ENCODE data around the gene HM13.

HM13 gene

DNA sequence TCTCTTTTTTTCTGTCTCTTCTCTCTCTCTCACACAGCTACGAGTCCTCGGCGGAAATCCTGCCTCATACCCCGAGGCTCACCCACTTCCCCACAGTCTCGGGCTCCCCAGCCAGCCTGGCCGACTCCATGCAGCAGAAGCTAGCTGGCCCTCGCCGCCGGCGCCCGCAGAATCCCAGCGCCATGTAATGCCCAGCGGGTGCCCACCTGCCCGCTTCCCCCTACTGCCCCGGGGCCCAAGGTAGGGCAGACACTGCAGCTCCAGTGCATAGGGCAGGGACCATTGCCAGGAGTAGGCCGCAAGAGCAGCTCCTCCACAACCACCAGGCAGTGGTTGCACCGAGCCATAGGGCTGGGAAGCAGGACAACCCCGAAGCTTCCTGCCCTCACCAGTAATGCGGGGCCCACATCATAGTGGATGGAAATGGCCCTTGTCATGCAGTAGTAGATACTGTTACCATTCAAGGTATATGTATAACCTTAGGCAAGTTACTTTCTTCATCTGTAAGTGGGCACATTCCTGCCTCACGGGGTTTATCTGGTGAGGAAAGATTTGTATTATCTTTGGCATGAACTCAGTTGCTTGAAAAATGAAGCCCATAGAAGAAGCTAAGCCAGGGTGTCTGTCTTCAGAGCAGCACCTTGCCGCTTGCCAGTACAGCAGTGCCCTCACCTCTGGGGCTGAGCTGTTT, 53.9 kb downstream of the HM13 start:
- H3K4me3 ChIP-seq (ENCODE audit: low read depth in 1 of 2, low read length in 1 of 2) = no peak overlapping the region
- H3K27me3 ChIP-seq = no peaks in the 10 kb centered on the region
- peaks cover 12 to 15% of the 10 kb centered on the region in 2 experiments for H3K4me1 ChIP-seq (ENCODE audit: control insufficient read depth in 1 of 2, insufficient read depth in 1 of 2, low read depth in 1 of 2, low read length in 1 of 2)
- H3K27ac ChIP-seq = peak overlapping the region; percentile 38
- H3K9me3 ChIP-seq = no peaks in the 10 kb centered on the region
- TF ChIP-seq, protein P1, sequence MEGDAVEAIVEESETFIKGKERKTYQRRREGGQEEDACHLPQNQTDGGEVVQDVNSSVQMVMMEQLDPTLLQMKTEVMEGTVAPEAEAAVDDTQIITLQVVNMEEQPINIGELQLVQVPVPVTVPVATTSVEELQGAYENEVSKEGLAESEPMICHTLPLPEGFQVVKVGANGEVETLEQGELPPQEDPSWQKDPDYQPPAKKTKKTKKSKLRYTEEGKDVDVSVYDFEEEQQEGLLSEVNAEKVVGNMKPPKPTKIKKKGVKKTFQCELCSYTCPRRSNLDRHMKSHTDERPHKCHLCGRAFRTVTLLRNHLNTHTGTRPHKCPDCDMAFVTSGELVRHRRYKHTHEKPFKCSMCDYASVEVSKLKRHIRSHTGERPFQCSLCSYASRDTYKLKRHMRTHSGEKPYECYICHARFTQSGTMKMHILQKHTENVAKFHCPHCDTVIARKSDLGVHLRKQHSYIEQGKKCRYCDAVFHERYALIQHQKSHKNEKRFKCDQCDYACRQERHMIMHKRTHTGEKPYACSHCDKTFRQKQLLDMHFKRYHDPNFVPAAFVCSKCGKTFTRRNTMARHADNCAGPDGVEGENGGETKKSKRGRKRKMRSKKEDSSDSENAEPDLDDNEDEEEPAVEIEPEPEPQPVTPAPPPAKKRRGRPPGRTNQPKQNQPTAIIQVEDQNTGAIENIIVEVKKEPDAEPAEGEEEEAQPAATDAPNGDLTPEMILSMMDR (IDR thresholded peaks at IDR 0.05) = no peak
- H3K36me3 ChIP-seq = peaks cover 73% of the 10 kb centered on the region

DNA sequence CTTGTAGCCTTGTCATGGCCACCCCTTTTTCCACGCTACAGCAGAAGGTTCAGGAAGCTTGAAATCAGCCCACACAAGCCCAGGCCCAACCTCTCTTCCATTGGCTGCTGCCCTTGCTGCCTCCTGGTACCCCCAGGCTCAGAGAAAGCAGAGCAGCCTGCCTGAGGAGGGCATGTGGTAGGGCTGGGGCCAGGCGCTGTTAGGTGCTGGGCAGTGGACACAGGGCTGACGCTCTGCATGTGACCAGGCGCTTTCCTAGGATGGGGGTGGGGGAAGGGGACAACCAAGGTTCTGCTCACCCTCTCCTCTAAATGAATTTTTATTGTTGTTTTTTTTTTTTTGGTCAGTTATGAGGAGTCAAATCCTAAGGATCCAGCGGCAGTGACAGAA, 54.5 kb downstream of the HM13 start:
- H3K4me1 ChIP-seq (ENCODE audit: control insufficient read depth in 1 of 2, insufficient read depth in 1 of 2, low read depth in 1 of 2, low read length in 1 of 2) = peaks cover 17 to 21% of the 10 kb centered on the region in 2 experiments
- TF ChIP-seq, protein P1 (IDR thresholded peaks at IDR 0.05) = no peak
- H3K27me3 ChIP-seq = no peaks in the 10 kb centered on the region
- peaks cover 67% of the 10 kb centered on the region for H3K36me3 ChIP-seq
- no peaks in the 10 kb centered on the region for H3K9me3 ChIP-seq
- H3K4me3 ChIP-seq (ENCODE audit: low read depth in 1 of 2, low read length in 1 of 2) = no peak overlapping the region
- H3K27ac ChIP-seq = peak overlapping the region; percentile 38

DNA sequence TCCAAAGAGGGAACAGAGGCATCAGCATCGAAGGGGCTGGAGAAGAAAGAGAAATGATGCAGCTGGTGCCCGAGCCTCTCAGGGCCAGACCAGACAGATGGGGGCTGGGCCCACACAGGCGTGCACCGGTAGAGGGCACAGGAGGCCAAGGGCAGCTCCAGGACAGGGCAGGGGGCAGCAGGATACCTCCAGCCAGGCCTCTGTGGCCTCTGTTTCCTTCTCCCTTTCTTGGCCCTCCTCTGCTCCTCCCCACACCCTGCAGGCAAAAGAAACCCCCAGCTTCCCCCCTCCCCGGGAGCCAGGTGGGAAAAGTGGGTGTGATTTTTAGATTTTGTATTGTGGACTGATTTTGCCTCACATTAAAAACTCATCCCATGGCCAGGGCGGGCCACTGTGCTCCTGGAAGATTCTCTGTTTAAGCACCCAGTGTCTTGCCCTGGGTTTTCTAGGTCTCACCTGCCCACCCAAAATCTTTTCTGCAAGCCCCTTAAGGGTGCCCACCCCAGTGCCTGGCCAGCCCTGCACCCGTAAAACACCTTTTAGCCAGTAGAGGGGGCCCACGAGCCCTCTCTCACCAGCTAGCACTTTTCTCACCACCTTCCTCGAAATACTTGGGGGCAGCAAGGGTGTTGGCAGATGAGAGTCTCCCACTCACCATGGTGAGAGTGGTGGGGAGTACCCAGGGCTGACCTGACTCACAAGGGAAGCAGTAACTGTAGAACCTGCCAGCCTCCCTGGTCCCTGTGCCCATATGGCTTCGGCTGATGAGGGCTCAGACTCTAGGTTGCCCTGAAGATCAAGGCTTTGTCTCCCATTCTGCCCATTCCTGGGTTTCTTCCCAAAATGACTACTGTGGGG, 55.1 kb downstream of the HM13 start:
- Histone ChIP-seq H3K27me3 (no peaks in the 10 kb centered on the region), H3K36me3 (peaks cover 61% of the 10 kb centered on the region), H3K27ac (peak overlapping the region; percentile 38), H3K9me3 (no peaks in the 10 kb centered on the region), H3K4me1 (ENCODE audit: control insufficient read depth in 1 of 2, insufficient read depth in 1 of 2, low read depth in 1 of 2, low read length in 1 of 2) (peaks cover 18 to 22% of the 10 kb centered on the region in 2 experiments), H3K4me3 (ENCODE audit: low read depth in 1 of 2, low read length in 1 of 2) (no peak overlapping the region)
- TF ChIP-seq, protein P1 (IDR thresholded peaks at IDR 0.05) = peak; percentile 78

DNA sequence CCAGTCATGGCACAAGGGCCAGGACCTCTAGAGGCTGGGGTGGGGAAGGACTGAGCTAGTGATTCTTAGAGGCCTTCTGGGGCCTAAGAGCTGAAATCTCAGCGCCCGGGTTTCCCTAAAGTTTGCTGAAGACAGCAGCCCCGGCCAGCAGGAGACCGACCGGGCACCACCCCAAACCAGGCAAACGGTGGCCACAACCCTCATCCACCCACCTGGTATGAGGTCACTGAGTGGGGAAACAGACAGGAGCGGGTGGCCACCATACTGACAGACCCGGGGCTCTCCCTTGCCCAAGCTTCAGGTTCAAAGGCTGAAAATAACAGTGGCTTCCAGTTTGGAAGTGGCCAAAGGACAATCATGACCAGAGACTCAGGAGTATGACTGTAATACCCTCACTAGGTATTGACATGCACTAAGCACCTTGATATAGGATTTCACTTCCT, 55.8 kb downstream of the HM13 start:
- H3K27me3 ChIP-seq = no peaks in the 10 kb centered on the region
- H3K4me1 ChIP-seq (ENCODE audit: control insufficient read depth in 1 of 2, insufficient read depth in 1 of 2, low read depth in 1 of 2, low read length in 1 of 2) = peaks cover 18 to 22% of the 10 kb centered on the region in 2 experiments
- no peak overlapping the region for H3K4me3 ChIP-seq (ENCODE audit: low read depth in 1 of 2, low read length in 1 of 2)
- TF ChIP-seq, protein P1 (IDR thresholded peaks at IDR 0.05) = no peak
- no peaks in the 10 kb centered on the region for H3K9me3 ChIP-seq
- peak overlapping the region; percentile 38 for H3K27ac ChIP-seq
- peaks cover 58% of the 10 kb centered on the region for H3K36me3 ChIP-seq

DNA sequence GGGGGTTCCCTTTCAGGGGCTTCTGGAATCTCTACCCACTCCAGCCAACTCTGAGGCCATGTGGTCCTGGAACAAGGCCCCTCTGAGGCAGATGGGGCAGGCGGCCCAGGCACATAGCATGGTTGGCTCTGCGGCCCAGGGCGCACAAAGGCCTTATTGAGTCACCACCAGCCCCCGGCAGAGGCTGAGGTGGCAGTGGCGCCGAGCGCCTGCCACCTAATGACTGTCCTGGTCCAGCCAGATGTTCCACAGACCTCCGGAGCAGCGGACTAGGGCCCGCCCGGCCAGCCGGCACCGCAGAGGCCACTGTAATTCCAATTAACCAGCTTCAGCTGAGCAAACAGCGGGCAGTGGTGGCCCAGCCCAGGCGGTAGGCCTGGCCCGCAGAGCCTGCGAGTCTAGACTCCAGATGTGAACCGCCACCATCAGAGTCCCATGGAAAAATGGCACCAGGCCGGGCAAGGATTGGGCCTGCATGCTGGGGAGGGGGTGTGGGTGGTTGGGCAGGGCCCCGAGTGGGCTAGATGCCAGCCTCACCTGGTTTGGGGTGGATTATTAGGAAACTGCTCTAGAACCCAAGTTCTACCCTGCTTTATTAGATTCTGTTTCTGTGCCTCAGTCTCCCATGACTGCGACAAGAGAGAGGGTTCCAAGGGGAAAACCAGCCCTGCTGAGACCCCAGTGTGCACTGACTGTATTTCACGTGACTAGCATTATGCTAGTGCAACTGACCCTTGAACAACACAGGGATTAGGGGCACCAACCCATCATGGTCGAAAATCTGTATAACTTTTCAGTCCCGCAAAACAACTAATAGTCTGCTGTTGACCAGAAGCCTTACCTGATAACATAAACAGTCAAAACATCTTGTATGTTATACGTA, 56.7 kb downstream of the HM13 start:
- Histone ChIP-seq H3K4me1 (ENCODE audit: control insufficient read depth in 1 of 2, insufficient read depth in 1 of 2, low read depth in 1 of 2, low read length in 1 of 2) (peaks cover 18 to 22% of the 10 kb centered on the region in 2 experiments), H3K9me3 (no peaks in the 10 kb centered on the region), H3K36me3 (peaks cover 53% of the 10 kb centered on the region), H3K27me3 (no peaks in the 10 kb centered on the region), H3K4me3 (ENCODE audit: low read depth in 1 of 2, low read length in 1 of 2) (no peak overlapping the region), H3K27ac (peak overlapping the region; percentile 38)
- TF ChIP-seq, protein P1 (IDR thresholded peaks at IDR 0.05) = no peak
